DMS 273 treated with DMSO at 0.1 percent for 48 hours (cell line): ENCODE data around the gene MFSD2A.
A peak's percentile ranks its signal among the peaks of the same experiment; 100 is the strongest.
"Not testable (repeated sequence)": the region's sequence is repeated elsewhere in the genome, so short reads cannot be mapped to it uniquely, and the experiment has no call there.

Experiments used
- DNase-seq: peaks from one replicate; lab custom pipeline; 2025; lab: John Stamatoyannopoulos, UW

Gene MFSD2A

DNA sequence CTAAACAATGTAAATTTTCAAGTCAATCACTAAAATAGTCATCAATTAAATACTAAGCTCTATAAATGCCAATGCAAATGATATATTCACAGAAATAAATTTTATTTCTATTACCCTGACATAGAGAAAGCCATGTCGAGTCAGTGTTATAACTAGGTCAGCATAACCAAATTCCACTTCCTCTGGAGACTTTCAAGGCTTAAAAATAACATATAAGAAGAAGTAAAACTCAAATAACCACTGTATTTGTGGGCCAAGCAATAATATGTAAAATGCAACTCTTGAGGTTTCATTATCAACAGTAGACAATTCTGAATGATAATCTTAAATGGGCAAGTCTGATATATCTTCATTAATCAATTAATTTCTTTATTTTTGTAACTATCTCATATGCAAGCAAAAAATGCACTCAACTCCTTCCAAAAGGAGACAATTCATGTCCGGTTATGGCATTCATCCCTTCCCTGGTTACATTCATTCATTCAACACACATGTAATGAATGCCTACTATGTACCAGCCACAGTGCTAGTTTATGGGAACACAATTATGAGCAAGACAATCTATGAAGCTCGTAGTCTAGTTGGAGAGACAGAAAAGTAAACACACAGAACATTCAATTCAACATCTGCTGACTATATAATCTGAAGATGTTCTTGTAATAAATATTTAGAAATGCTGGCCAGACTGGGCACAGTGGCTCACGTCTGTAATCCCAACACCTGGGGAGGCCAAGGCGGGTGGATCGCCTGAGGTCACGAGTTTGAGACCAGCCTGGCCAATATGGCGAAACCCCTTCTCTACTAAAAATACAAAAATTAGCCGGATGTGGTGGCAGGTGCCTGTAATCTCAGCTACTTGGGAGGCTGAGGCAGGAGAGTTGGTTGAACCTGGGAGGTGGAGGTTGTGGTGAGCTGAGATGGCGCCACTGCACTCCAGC, 48.5 kb downstream of the MFSD2A start:
- no peak for DNase-seq

- DNase-seq, result peak; percentile 100
These were observed 49.9 kb downstream of the MFSD2A start for GRCh38 chr1:40004857-40005256.

GRCh38 chr1:40007481-40008034, 52.6 kb downstream of the MFSD2A start:
- DNase-seq, result not testable (repeated sequence)

DNA sequence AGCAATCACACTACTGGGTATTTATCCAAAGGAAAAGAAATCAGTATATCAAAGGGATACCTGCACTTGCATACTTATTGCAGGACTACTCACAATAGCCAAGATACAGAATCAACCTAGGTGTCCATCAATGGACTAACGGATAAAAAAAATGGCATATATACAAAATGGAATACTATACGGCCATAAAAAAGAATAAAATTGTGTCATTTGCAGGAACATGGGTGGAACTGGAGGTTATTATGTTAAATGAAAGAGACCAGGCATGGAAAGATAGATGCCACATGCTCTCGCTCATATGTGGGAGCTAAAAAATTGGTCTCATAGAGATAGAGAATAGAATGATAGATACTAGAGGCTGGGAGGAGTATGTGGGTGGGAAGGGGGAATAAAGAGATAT, 56.3 kb downstream of the MFSD2A start:
- DNase-seq, result no peak

DNA sequence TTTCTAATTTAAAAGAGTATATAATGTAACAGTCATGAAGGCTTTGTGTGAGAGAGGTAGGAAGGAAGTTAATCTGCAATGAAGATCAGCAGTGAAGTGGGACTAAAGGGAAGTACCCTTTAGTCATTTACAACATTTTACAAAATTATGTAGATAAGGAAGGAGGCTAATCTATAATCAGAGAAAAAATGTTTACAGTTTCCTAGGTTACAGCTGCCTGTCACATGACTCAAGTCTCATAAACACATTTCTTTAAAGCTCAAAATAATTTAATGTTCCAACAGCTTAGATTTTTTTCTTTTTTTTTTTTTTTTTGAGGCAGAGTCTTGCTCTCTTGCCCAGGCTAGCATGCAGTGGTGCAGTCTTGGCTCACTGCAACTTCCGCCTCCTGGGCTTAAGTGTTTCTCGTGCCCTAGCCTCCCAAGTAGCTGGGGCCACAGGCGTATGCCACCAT, 59.3 kb downstream of the MFSD2A start:
- DNase-seq, result no peak

- DNase-seq, result no peak
These were observed 60.1 kb downstream of the MFSD2A start for GRCh38 chr1:40014812-40015594.

GRCh38 chr1:40017951-40018575, 63.1 kb downstream of the MFSD2A start:
- DNase-seq, result no peak
